Liver (tissue), 9 donors: ENCODE measurements around the gene KRT76. TPM values are rescaled to one million over a fixed set of nuclear protein-coding genes. Genes with fewer than 3 reads are reported as not detected.
"Not testable (repeated sequence)": the region's sequence is repeated elsewhere in the genome, so short reads cannot be mapped to it uniquely, and the experiment has no call there.

Experiments used
- DNase-seq: peaks from one replicate; pipeline ENCODE4 v3.0.0-alpha.2; 2017; ENCODE audit warnings: low spot score
- H3K27ac ChIP-seq, 2 donors: one replicate each; pipeline ENCODE4 v1.7.0; 2013; ENCODE audit warnings: inconsistent platforms in 2 of 2, low read length in 2 of 2, control low read depth in 1 of 2, low read depth in 1 of 2, mild to moderate bottlenecking in 1 of 2
- H3K27me3 ChIP-seq, 4 donors: one replicate each; pipeline versions ENCODE4 v1.6.1 to v1.7.0; 2013; ENCODE audit warnings: low read length in 3 of 4, inconsistent platforms in 1 of 4, mild to moderate bottlenecking in 1 of 4, moderate library complexity in 1 of 4; ENCODE audit not compliant: control insufficient read depth in 4 of 4, insufficient read depth in 4 of 4
- H3K36me3 ChIP-seq, 4 donors: one replicate each; pipeline versions ENCODE4 v1.6.1 to v1.7.0; 2013; ENCODE audit warnings: low read length in 3 of 4, mild to moderate bottlenecking in 3 of 4, low read depth in 1 of 4, moderate library complexity in 1 of 4; ENCODE audit not compliant: control insufficient read depth in 4 of 4, insufficient read depth in 3 of 4
- H3K4me1 ChIP-seq, 4 donors: one replicate each; pipeline versions ENCODE4 v1.6.1 to v1.7.0; 2013; ENCODE audit warnings: low read length in 3 of 4, mild to moderate bottlenecking in 3 of 4, moderate library complexity in 1 of 4; ENCODE audit not compliant: control insufficient read depth in 4 of 4, insufficient read depth in 4 of 4
- H3K4me3 ChIP-seq, 3 donors: one replicate each; pipeline versions ENCODE4 v1.6.1 to v1.7.0; 2013; ENCODE audit warnings: low read length in 3 of 3, control low read depth in 1 of 3, low read depth in 1 of 3, mild to moderate bottlenecking in 1 of 3
- H3K9ac ChIP-seq, 2 donors: one replicate each; pipeline ENCODE4 v1.7.0; 2013; ENCODE audit warnings: low read length in 2 of 2, mild to moderate bottlenecking in 2 of 2, moderate library complexity in 2 of 2, control low read depth in 1 of 2, low read depth in 1 of 2
- H3K9me3 ChIP-seq, 4 donors: one replicate each; pipeline versions ENCODE4 v1.6.1 to v1.7.0; 2013; ENCODE audit warnings: low read length in 3 of 4; ENCODE audit not compliant: control insufficient read depth in 4 of 4
- ATF3 ChIP-seq: IDR thresholded peaks from 2 replicates; pipeline ENCODE4 v1.6.1; 2016; ENCODE audit warnings: antibody characterized with exemption
- CTCF ChIP-seq: fragments of 150-350 bp; IDR thresholded peaks from 2 replicates; pipeline ENCODE4 v1.5.1; 2017; ENCODE audit warnings: improper control_type of control experiment, low read depth, low read length; ENCODE audit not compliant: missing input control
- EGR1 ChIP-seq, 2 donors: IDR thresholded peaks; 2 replicates each; pipeline ENCODE4 v1.6.1; 2016 to 2018; ENCODE audit warnings: antibody characterized with exemption in 2 of 2, low read depth in 2 of 2
- FOXA1 ChIP-seq: IDR thresholded peaks from 2 replicates; pipeline ENCODE4 v1.6.1; 2016; ENCODE audit warnings: antibody characterized with exemption
- FOXA2 ChIP-seq: IDR thresholded peaks from 2 replicates; pipeline ENCODE4 v1.6.1; 2016; ENCODE audit warnings: antibody characterized with exemption
- GABPA ChIP-seq, 2 donors: IDR thresholded peaks in 1 of 2; conservative IDR thresholded peaks in 1 of 2; 2 replicates each; pipeline ENCODE4 v1.6.1; 2016; ENCODE audit warnings: antibody characterized with exemption in 2 of 2, mild to moderate bottlenecking in 1 of 2, moderate library complexity in 1 of 2
- HNF4G ChIP-seq: IDR thresholded peaks from 2 replicates; pipeline ENCODE4 v1.6.1; 2016; ENCODE audit warnings: antibody characterized with exemption
- JUND ChIP-seq, 2 donors: IDR thresholded peaks; 2 replicates each; pipeline ENCODE4 v1.6.1; 2016; ENCODE audit warnings: antibody characterized with exemption in 2 of 2
- MAX ChIP-seq: IDR thresholded peaks from 2 replicates; pipeline ENCODE4 v1.6.1; 2016; ENCODE audit warnings: antibody characterized with exemption
- NR2F2 ChIP-seq: IDR thresholded peaks from 2 replicates; pipeline ENCODE4 v1.6.1; 2016; ENCODE audit warnings: antibody characterized with exemption
- RAD21 ChIP-seq, 2 donors: IDR thresholded peaks; 2 replicates each; pipeline ENCODE4 v1.6.1; 2016; ENCODE audit warnings: antibody characterized with exemption in 2 of 2, mild to moderate bottlenecking in 2 of 2
- SP1 ChIP-seq: IDR thresholded peaks from 2 replicates; pipeline ENCODE4 v1.6.1; 2018; ENCODE audit warnings: antibody characterized with exemption, mild to moderate bottlenecking
- TAF1 ChIP-seq: conservative IDR thresholded peaks from 2 replicates; pipeline ENCODE4 v1.6.1; 2016; ENCODE audit warnings: antibody characterized with exemption, mild to moderate bottlenecking
- YY1 ChIP-seq: IDR thresholded peaks from 2 replicates; pipeline ENCODE4 v1.6.1; 2016; ENCODE audit warnings: antibody characterized with exemption, mild to moderate bottlenecking
- ZBTB33 ChIP-seq: IDR thresholded peaks from 2 replicates; pipeline ENCODE4 v1.6.1; 2016; ENCODE audit warnings: antibody characterized with exemption
- WGBS: extraction: QIAGEN DNeasy Blood & Tissue Kit; methylation state at CpG from one replicate; pipeline ENCODE4 v1.1.7; 2013; 5-methylcytosine and 5-hydroxymethylcytosine counted together
- polyA plus RNA-seq, 2 donors: library from polyadenylated mRNA; stranded (reverse) in 1 of 2; unstranded in 1 of 2; fragments of 200-250 nt in 1 of 2; fragments of >200 nt in 1 of 2; fragmentation: Nextera tagmentation in 1 of 2; extraction: Ambion mirVana in 1 of 2; gene quantifications; one replicate each; pipeline versions ENCODE4 v1.2.1 to v1.2.3, GENCODE V29; 2013 to 2015
- total RNA-seq, 2 donors: library from RNA; depleted of rRNA; stranded (reverse); fragments of >200 nt; gene quantifications; one replicate each; pipeline ENCODE4 v1.2.3, GENCODE V29; 2014
- TF ChIP-seq, protein P1 (sequence below): IDR thresholded peaks from 2 replicates; pipeline ENCODE4 v1.6.1; 2016; ENCODE audit warnings: antibody characterized with exemption, mild to moderate bottlenecking
- donor health status: healthy.
- donor health status: healthy.
- donor health status: healthy.
- donor health status: healthy.
- donor health status: healthy.

Gene KRT76
- total and polyA plus RNA-seq, 4 donors = not detected

GRCh38 chr12:52751795-52752194 is 25.4 kb downstream of the KRT76 start:
- Histone ChIP-seq H3K9ac (no peak overlapping the region), H3K9me3 (no peaks in the 10 kb centered on the region), H3K27ac (no peak overlapping the region), H3K4me3 (no peak overlapping the region), H3K4me1 (no peaks in the 10 kb centered on the region), H3K36me3 (no peaks in the 10 kb centered on the region), H3K27me3 (no peaks in the 10 kb centered on the region)
- TF ChIP-seq TAF1 = no peak
- TF ChIP-seq FOXA1 = no peak
- no peak for TF ChIP-seq FOXA2
- TF ChIP-seq GABPA (IDR thresholded peaks at IDR 0.05 in 1 of 2, conservative IDR thresholded peaks at IDR 0.05 in 1 of 2) = no peak
- no peak for TF ChIP-seq YY1
- TF ChIP-seq MAX = no peak
- no peak for TF ChIP-seq RAD21 (IDR thresholded peaks at IDR 0.05)
- no peak for TF ChIP-seq ATF3
- TF ChIP-seq NR2F2 = no peak
- no peak for TF ChIP-seq JUND (IDR thresholded peaks at IDR 0.05)
- no peak for TF ChIP-seq HNF4G
- no peak for TF ChIP-seq SP1
- TF ChIP-seq, protein P1, sequence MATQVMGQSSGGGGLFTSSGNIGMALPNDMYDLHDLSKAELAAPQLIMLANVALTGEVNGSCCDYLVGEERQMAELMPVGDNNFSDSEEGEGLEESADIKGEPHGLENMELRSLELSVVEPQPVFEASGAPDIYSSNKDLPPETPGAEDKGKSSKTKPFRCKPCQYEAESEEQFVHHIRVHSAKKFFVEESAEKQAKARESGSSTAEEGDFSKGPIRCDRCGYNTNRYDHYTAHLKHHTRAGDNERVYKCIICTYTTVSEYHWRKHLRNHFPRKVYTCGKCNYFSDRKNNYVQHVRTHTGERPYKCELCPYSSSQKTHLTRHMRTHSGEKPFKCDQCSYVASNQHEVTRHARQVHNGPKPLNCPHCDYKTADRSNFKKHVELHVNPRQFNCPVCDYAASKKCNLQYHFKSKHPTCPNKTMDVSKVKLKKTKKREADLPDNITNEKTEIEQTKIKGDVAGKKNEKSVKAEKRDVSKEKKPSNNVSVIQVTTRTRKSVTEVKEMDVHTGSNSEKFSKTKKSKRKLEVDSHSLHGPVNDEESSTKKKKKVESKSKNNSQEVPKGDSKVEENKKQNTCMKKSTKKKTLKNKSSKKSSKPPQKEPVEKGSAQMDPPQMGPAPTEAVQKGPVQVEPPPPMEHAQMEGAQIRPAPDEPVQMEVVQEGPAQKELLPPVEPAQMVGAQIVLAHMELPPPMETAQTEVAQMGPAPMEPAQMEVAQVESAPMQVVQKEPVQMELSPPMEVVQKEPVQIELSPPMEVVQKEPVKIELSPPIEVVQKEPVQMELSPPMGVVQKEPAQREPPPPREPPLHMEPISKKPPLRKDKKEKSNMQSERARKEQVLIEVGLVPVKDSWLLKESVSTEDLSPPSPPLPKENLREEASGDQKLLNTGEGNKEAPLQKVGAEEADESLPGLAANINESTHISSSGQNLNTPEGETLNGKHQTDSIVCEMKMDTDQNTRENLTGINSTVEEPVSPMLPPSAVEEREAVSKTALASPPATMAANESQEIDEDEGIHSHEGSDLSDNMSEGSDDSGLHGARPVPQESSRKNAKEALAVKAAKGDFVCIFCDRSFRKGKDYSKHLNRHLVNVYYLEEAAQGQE = no peak
- TF ChIP-seq EGR1 (IDR thresholded peaks at IDR 0.05; ENCODE audit: low read depth in 2 of 2) = no peak
- TF ChIP-seq CTCF = no peak
- no peak for TF ChIP-seq ZBTB33
- no peak for DNase-seq

DNA sequence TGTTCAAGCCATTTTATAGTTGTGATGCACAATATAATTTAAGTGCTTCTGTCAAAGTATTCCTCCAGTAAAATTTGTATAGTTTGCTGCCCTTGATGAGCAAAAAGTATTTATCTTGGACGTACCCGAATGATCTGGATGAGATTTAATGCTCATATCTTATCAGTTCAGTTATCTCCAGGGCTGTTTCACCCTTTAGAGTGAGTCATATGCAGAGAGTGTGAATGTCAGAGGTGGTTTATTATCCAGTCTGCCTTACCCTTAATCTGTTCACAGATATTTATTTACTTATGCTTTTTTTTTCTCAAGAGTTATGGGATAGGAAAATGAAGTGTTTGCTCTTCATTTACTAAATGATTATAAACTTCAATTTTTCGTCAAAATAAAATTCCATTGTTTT is 26.6 kb downstream of the KRT76 start:
- H3K9ac ChIP-seq, H3K27me3 ChIP-seq: not testable (repeated sequence)

More for the DNA sequence above, 26.6 kb downstream of the KRT76 start:
- H3K9me3 ChIP-seq, H3K4me3 ChIP-seq, H3K36me3 ChIP-seq, H3K27ac ChIP-seq, H3K4me1 ChIP-seq, DNase-seq: not testable (repeated sequence)
- 53% methylated on average over 3 of the region's 3 CpGs for WGBS
